GM23338 (cell line): ENCODE results near the gene COG7. TPM values are rescaled to one million over a fixed set of nuclear protein-coding genes. Genes with fewer than 3 reads are reported as not detected.

Experiments used
- ATAC-seq: fragments of 200-7000 bp; cut with Tn5 transposase; 3 replicates; pipeline ENCODE4 v1.9.1; 2020
- DNase-seq: peaks from one replicate; pipeline ENCODE4 v3.0.0-alpha.2; 2015; ENCODE audit warnings: low spot score
- H2AFZ ChIP-seq: fragments of 200-600 bp; sonication (generic); 2 replicates; pipeline ENCODE4 v1.8.0; 2016; ENCODE audit warnings: antibody characterized with exemption, mild to moderate bottlenecking, moderate library complexity
- H3F3A ChIP-seq: fragments of 200-600 bp; sonication (generic); replicated peaks from 2 replicates; pipeline ENCODE4 v1.8.0; 2017; ENCODE audit warnings: antibody characterized with exemption, mixed run types, low read depth
- H3K27ac ChIP-seq: fragments of 200-600 bp; sonication (generic); 2 replicates; pipeline ENCODE4 v1.6.1; 2016; ENCODE audit warnings: low read depth
- H3K27me3 ChIP-seq: fragments of 200-600 bp; sonication (generic); 2 replicates; pipeline ENCODE4 v1.8.0; 2016; ENCODE audit warnings: mild to moderate bottlenecking, mixed run types, moderate library complexity; ENCODE audit not compliant: insufficient read depth
- H3K36me3 ChIP-seq: fragments of 200-600 bp; sonication (generic); 2 replicates; pipeline ENCODE4 v1.8.0; 2016; ENCODE audit warnings: mild to moderate bottlenecking; ENCODE audit not compliant: insufficient read depth
- H3K4me1 ChIP-seq: fragments of 200-600 bp; sonication (generic); 2 replicates; pipeline ENCODE4 v1.8.0; 2016; ENCODE audit warnings: mild to moderate bottlenecking, moderate library complexity; ENCODE audit not compliant: insufficient read depth
- H3K4me2 ChIP-seq: fragments of 200-600 bp; sonication (generic); 2 replicates; pipeline ENCODE4 v1.7.1; 2017; ENCODE audit warnings: mixed run types
- H3K4me3 ChIP-seq: fragments of 200-600 bp; sonication (generic); 2 replicates; pipeline ENCODE4 v1.6.1; 2016; ENCODE audit warnings: mixed run types
- H3K79me2 ChIP-seq: fragments of 200-600 bp; sonication (generic); replicated peaks from 2 replicates; pipeline ENCODE4 v1.8.0; 2017; ENCODE audit warnings: mild to moderate bottlenecking; ENCODE audit not compliant: insufficient read depth
- H3K9me2 ChIP-seq: fragments of 200-600 bp; sonication (generic); 2 replicates; pipeline ENCODE4 v1.8.0; 2017; ENCODE audit not compliant: insufficient read depth
- H4K20me1 ChIP-seq: fragments of 200-600 bp; sonication (generic); replicated peaks from 2 replicates; pipeline ENCODE4 v1.8.0; 2017; ENCODE audit warnings: mild to moderate bottlenecking; ENCODE audit not compliant: insufficient read depth
- H3K27ac Mint-ChIP-seq: 2 replicates; pipeline ENCODE4 v1.8.0; 2020; ENCODE audit warnings: inconsistent platforms, mild to moderate bottlenecking, moderate library complexity, mixed read lengths
- H3K27me3 Mint-ChIP-seq: 3 replicates; pipeline ENCODE4 v1.8.0; 2022; ENCODE audit warnings: low read depth, mild to moderate bottlenecking, moderate library complexity, mixed read lengths, inconsistent platforms; ENCODE audit not compliant: insufficient read depth, poor library complexity
- H3K36me3 Mint-ChIP-seq: 3 replicates; pipeline ENCODE4 v1.8.0; 2021; ENCODE audit warnings: low read depth, mild to moderate bottlenecking, inconsistent platforms, moderate library complexity, mixed read lengths
- H3K4me1 Mint-ChIP-seq: 3 replicates; pipeline ENCODE4 v1.8.0; 2020; ENCODE audit warnings: mild to moderate bottlenecking, inconsistent platforms, mixed read lengths
- H3K4me3 Mint-ChIP-seq: 3 replicates; pipeline ENCODE4 v1.8.0; 2021; ENCODE audit warnings: moderate library complexity, mild to moderate bottlenecking, inconsistent platforms, mixed read lengths
- H3K9me3 Mint-ChIP-seq: 3 replicates; pipeline ENCODE4 v1.8.0; 2020; ENCODE audit warnings: moderate library complexity, mild to moderate bottlenecking, inconsistent platforms, mixed read lengths
- EZH2 ChIP-seq: fragments of 200-600 bp; sonication (generic); IDR thresholded peaks from one replicate; pipeline ENCODE4 v1.8.0; 2017; ENCODE audit warnings: antibody characterized with exemption, mild to moderate bottlenecking, low read depth; ENCODE audit not compliant: unreplicated experiment
- EZH2phosphoT487 ChIP-seq: fragments of 200-600 bp; sonication (generic); IDR thresholded peaks from one replicate; pipeline ENCODE4 v1.8.1; 2018; ENCODE audit warnings: antibody characterized with exemption; ENCODE audit not compliant: unreplicated experiment
- JUNB ChIP-seq: IDR thresholded peaks from one replicate; pipeline ENCODE4 v1.6.1; 2016; ENCODE audit warnings: antibody characterized with exemption; ENCODE audit not compliant: unreplicated experiment
- NANOG ChIP-seq: IDR thresholded peaks from 2 replicates; pipeline ENCODE4 v1.6.1; 2016; ENCODE audit warnings: antibody characterized with exemption, borderline replicate concordance
- REST ChIP-seq: IDR thresholded peaks from one replicate; pipeline ENCODE4 v1.6.1; 2018; ENCODE audit warnings: antibody characterized with exemption; ENCODE audit not compliant: unreplicated experiment
- ZNF462 ChIP-seq: fragments of 250-450 bp; sonication (Bioruptor Pico); IDR thresholded peaks from 2 replicates; pipeline ENCODE4 v1.5.0; 2020; ENCODE audit warnings: mild to moderate bottlenecking, moderate library complexity
- polyA plus RNA-seq: library from polyadenylated mRNA; unstranded; fragments of >200 nt; fragmentation: Nextera tagmentation; extraction: Ambion mirVana; gene quantifications from 2 replicates; pipeline ENCODE4 v1.2.1, GENCODE V29; 2016
- total RNA-seq: library from RNA; depleted of rRNA; stranded (reverse); fragments of >200 nt; shearing (Covaris generic); gene quantifications from 2 replicates; pipeline ENCODE4 v1.2.3, GENCODE V29; 2014

Gene COG7
- total and polyA plus RNA-seq, 2 experiments from 2014 or later, result 9.2 to 20.0 TPM

GRCh38 chr16:23357761-23358290 is 95.2 kb downstream of the COG7 start (continued):
- no peak for TF ChIP-seq ZNF462 (CRISPR knock-in tag)
- no peak for TF ChIP-seq NANOG

- H3K9me2 ChIP-seq, result no peaks in the 10 kb centered on the region
- H3F3A ChIP-seq, result no peaks in the 10 kb centered on the region
- Mint-ChIP-seq H3K27ac (no peak overlapping the region), H3K27me3 (no peaks in the 10 kb centered on the region), H3K4me1 (no peaks in the 10 kb centered on the region), H3K9me3 (peaks cover 3% of the 10 kb centered on the region; the same call in 1 of the 3 replicates), H3K4me3 (no peak overlapping the region), H3K36me3 (no peaks in the 10 kb centered on the region)
- H3K79me2 ChIP-seq, result no peaks in the 10 kb centered on the region
- no peaks in the 10 kb centered on the region for H3K4me1 ChIP-seq
- H3K27ac ChIP-seq, result no peak overlapping the region
- H3K27me3 ChIP-seq, result no peaks in the 10 kb centered on the region
- no peaks in the 10 kb centered on the region for H3K36me3 ChIP-seq
- DNase-seq, result no peak
- no peak overlapping the region for H3K4me2 ChIP-seq
- no peaks in the 10 kb centered on the region for H4K20me1 ChIP-seq
- no peak overlapping the region for H3K4me3 ChIP-seq
- H2AFZ ChIP-seq, result no peak overlapping the region
- TF ChIP-seq EZH2 (no peak), EZH2phosphoT487 (no peak), JUNB (no peak), REST (no peak)
- ATAC-seq, result no peak
These were observed 96.0 kb downstream of the COG7 start for GRCh38 chr16:23356941-23357340.
